HEK293 (cell line): ENCODE results near the gene ABHD8.
A peak's percentile ranks its signal among the peaks of the same experiment; 100 is the strongest.

ENCODE experiments used
- AEBP2 ChIP-seq: fragments of 450-650 bp; formaldehyde crosslinking; IDR thresholded peaks from 2 replicates; pipeline ENCODE4 v1.5.1; 2016; ENCODE audit warnings: missing biosample characterization, missing genetic modification characterization, borderline replicate concordance
- FEZF1 ChIP-seq: fragments of 450-650 bp; formaldehyde crosslinking; IDR thresholded peaks from 2 replicates; pipeline ENCODE4 v1.5.1; 2016; ENCODE audit warnings: missing biosample characterization, missing genetic modification characterization
- GFI1B ChIP-seq: fragments of 450-650 bp; formaldehyde crosslinking; IDR thresholded peaks from 2 replicates; pipeline ENCODE4 v1.5.1; 2016; ENCODE audit warnings: missing biosample characterization, missing genetic modification characterization
- GLI2 ChIP-seq: fragments of 450-650 bp; formaldehyde crosslinking; IDR thresholded peaks from 2 replicates; pipeline ENCODE4; 2017; ENCODE audit warnings: missing biosample characterization, missing genetic modification characterization, low read depth, borderline replicate concordance
- GLIS2 ChIP-seq: fragments of 450-650 bp; formaldehyde crosslinking; IDR thresholded peaks from 2 replicates; pipeline ENCODE4 v1.5.1; 2016; ENCODE audit warnings: missing biosample characterization, missing genetic modification characterization
- IKZF3 ChIP-seq: fragments of 450-650 bp; IDR thresholded peaks from 2 replicates; pipeline ENCODE4 v1.5.0; 2018; ENCODE audit warnings: missing biosample characterization, mild to moderate bottlenecking, missing genetic modification characterization, moderate library complexity
- PBX3 ChIP-seq: sonication (generic); formaldehyde crosslinking; IDR thresholded peaks from 2 replicates; pipeline ENCODE4 v1.8.1; 2022; ENCODE audit warnings: mild to moderate bottlenecking, moderate library complexity, missing genetic modification reagents
- RBAK ChIP-seq: fragments of 450-650 bp; formaldehyde crosslinking; IDR thresholded peaks from 2 replicates; pipeline ENCODE4 v1.5.1; 2016; ENCODE audit warnings: missing biosample characterization, missing genetic modification characterization
- SALL2 ChIP-seq: fragments of 450-650 bp; formaldehyde crosslinking; IDR thresholded peaks from 2 replicates; pipeline ENCODE4 v1.5.0; 2017; ENCODE audit warnings: missing biosample characterization, mild to moderate bottlenecking, missing genetic modification characterization, borderline replicate concordance
- SP7 ChIP-seq: fragments of 450-650 bp; formaldehyde crosslinking; IDR thresholded peaks from 2 replicates; pipeline ENCODE4 v1.5.1; 2016; ENCODE audit warnings: missing biosample characterization, missing genetic modification characterization
- ZBTB48 ChIP-seq: fragments of 450-650 bp; formaldehyde crosslinking; IDR thresholded peaks from 2 replicates; pipeline ENCODE4 v1.5.1; 2016; ENCODE audit warnings: missing biosample characterization, missing genetic modification characterization
- ZEB2 ChIP-seq: fragments of 450-650 bp; formaldehyde crosslinking; IDR thresholded peaks from 2 replicates; pipeline ENCODE4 v1.5.1; 2016; ENCODE audit warnings: missing biosample characterization, missing genetic modification characterization
- ZFP69B ChIP-seq: fragments of 450-650 bp; formaldehyde crosslinking; IDR thresholded peaks from 2 replicates; pipeline ENCODE4 v1.5.1; 2016; ENCODE audit warnings: missing biosample characterization, missing genetic modification characterization
- ZNF112 ChIP-seq: fragments of 450-650 bp; formaldehyde crosslinking; IDR thresholded peaks from 2 replicates; pipeline ENCODE4 v1.5.0; 2017; ENCODE audit warnings: missing biosample characterization, missing genetic modification characterization
- ZNF155 ChIP-seq: fragments of 450-650 bp; formaldehyde crosslinking; IDR thresholded peaks from 2 replicates; pipeline ENCODE4 v1.5.1; 2016; ENCODE audit warnings: missing biosample characterization, missing genetic modification characterization
- ZNF157 ChIP-seq: fragments of 450-650 bp; formaldehyde crosslinking; IDR thresholded peaks from 2 replicates; pipeline ENCODE4 v1.5.1; 2016; ENCODE audit warnings: missing biosample characterization, missing genetic modification characterization
- ZNF223 ChIP-seq: fragments of 450-650 bp; formaldehyde crosslinking; IDR thresholded peaks from 2 replicates; pipeline ENCODE4 v1.5.1; 2016; ENCODE audit warnings: missing biosample characterization, missing genetic modification characterization
- ZNF302 ChIP-seq: fragments of 450-650 bp; formaldehyde crosslinking; IDR thresholded peaks from 2 replicates; pipeline ENCODE4 v1.5.1; 2016; ENCODE audit warnings: missing biosample characterization, missing genetic modification characterization, low read depth
- ZNF354C ChIP-seq: fragments of 450-650 bp; formaldehyde crosslinking; IDR thresholded peaks from 2 replicates; pipeline ENCODE4 v1.5.1; 2016; ENCODE audit warnings: missing biosample characterization, missing genetic modification characterization, low read depth, borderline replicate concordance
- ZNF426 ChIP-seq: fragments of 450-650 bp; formaldehyde crosslinking; IDR thresholded peaks from 2 replicates; pipeline ENCODE4 v1.5.1; 2017; ENCODE audit warnings: missing biosample characterization, missing genetic modification characterization, mild to moderate bottlenecking, inconsistent platforms, moderate library complexity
- ZNF433 ChIP-seq: fragments of 450-650 bp; formaldehyde crosslinking; IDR thresholded peaks from 2 replicates; pipeline ENCODE4 v1.5.1; 2016; ENCODE audit warnings: missing biosample characterization, missing genetic modification characterization, low read depth
- ZNF654 ChIP-seq: fragments of 450-650 bp; formaldehyde crosslinking; IDR thresholded peaks from 2 replicates; pipeline ENCODE4 v1.5.1; 2016; ENCODE audit warnings: low read depth, missing biosample characterization, missing genetic modification characterization
- ZNF791 ChIP-seq: fragments of 450-650 bp; formaldehyde crosslinking; IDR thresholded peaks from 2 replicates; pipeline ENCODE4 v1.5.1; 2016; ENCODE audit warnings: missing biosample characterization, missing genetic modification characterization
- ZNF792 ChIP-seq: fragments of 450-650 bp; formaldehyde crosslinking; IDR thresholded peaks from 2 replicates; pipeline ENCODE4 v1.5.1; 2016; ENCODE audit warnings: missing biosample characterization, missing genetic modification characterization
- ZSCAN16 ChIP-seq: fragments of 450-650 bp; formaldehyde crosslinking; IDR thresholded peaks from 2 replicates; pipeline ENCODE4 v1.5.1; 2016; ENCODE audit warnings: missing biosample characterization, missing genetic modification characterization
- ZSCAN5A ChIP-seq: fragments of 450-650 bp; formaldehyde crosslinking; IDR thresholded peaks from 2 replicates; pipeline ENCODE4 v1.5.1; 2016; ENCODE audit warnings: missing biosample characterization, missing genetic modification characterization
- TF ChIP-seq, protein P1 (sequence below): fragments of 450-650 bp; formaldehyde crosslinking; conservative IDR thresholded peaks from 2 replicates; pipeline ENCODE4 v1.5.1; 2016; ENCODE audit warnings: low read depth, missing biosample characterization, missing genetic modification characterization
- TF ChIP-seq, protein P2 (sequence below): fragments of 450-650 bp; formaldehyde crosslinking; IDR thresholded peaks from 2 replicates; pipeline ENCODE4 v1.5.1; 2016; ENCODE audit warnings: missing biosample characterization, missing genetic modification characterization
- TF ChIP-seq, protein P3 (sequence below): fragments of 450-650 bp; formaldehyde crosslinking; IDR thresholded peaks from 2 replicates; pipeline ENCODE4 v1.5.1; 2017; ENCODE audit warnings: missing biosample characterization, missing genetic modification characterization

The ABHD8 gene

GRCh38 chr19:17305517-17306284 is 2.5 kb upstream of the ABHD8 start, which contains the start of gene MRPL34 (continued):
- TF ChIP-seq FEZF1 (tag by site-specific recombination) (peak; percentile 87), ZNF157 (tag by site-specific recombination) (no peak), ZNF155 (tag by site-specific recombination) (no peak), ZBTB48 (tag by site-specific recombination) (no peak), ZSCAN16 (tag by site-specific recombination) (no peak), IKZF3 (tag by site-specific recombination) (no peak), ZNF654 (tag by site-specific recombination) (peak; percentile 37), SP7 (tag by site-specific recombination) (no peak; the same call in none of the 2 replicates), AEBP2 (tag by site-specific recombination) (no peak), RBAK (tag by site-specific recombination) (no peak), GLI2 (tag by site-specific recombination) (no peak), SALL2 (tag by site-specific recombination) (no peak), ZNF112 (tag by site-specific recombination) (no peak), ZNF433 (tag by site-specific recombination) (no peak), ZNF302 (tag by site-specific recombination) (no peak), ZFP69B (peak; percentile 99), ZSCAN5A (tag by site-specific recombination) (no peak), GLIS2 (tag by site-specific recombination) (peak; percentile 9), ZNF354C (tag by site-specific recombination) (no peak), GFI1B (tag by site-specific recombination) (no peak), ZNF426 (no peak), ZNF223 (tag by site-specific recombination) (no peak), PBX3 (0 out of 2 replicates have a peak, but pooled peaks have one; percentile 39), ZNF792 (tag by site-specific recombination) (0 out of 2 replicates have a peak, but pooled peaks have one; percentile 22), ZEB2 (tag by site-specific recombination) (peak; percentile 99), ZNF791 (tag by site-specific recombination) (no peak)
- TF ChIP-seq, protein P1, sequence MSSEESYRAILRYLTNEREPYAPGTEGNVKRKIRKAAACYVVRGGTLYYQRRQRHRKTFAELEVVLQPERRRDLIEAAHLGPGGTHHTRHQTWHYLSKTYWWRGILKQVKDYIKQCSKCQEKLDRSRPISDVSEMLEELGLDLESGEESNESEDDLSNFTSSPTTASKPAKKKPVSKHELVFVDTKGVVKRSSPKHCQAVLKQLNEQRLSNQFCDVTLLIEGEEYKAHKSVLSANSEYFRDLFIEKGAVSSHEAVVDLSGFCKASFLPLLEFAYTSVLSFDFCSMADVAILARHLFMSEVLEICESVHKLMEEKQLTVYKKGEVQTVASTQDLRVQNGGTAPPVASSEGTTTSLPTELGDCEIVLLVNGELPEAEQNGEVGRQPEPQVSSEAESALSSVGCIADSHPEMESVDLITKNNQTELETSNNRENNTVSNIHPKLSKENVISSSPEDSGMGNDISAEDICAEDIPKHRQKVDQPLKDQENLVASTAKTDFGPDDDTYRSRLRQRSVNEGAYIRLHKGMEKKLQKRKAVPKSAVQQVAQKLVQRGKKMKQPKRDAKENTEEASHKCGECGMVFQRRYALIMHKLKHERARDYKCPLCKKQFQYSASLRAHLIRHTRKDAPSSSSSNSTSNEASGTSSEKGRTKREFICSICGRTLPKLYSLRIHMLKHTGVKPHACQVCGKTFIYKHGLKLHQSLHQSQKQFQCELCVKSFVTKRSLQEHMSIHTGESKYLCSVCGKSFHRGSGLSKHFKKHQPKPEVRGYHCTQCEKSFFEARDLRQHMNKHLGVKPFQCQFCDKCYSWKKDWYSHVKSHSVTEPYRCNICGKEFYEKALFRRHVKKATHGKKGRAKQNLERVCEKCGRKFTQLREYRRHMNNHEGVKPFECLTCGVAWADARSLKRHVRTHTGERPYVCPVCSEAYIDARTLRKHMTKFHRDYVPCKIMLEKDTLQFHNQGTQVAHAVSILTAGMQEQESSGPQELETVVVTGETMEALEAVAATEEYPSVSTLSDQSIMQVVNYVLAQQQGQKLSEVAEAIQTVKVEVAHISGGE: peak; percentile 56
- TF ChIP-seq, protein P2, sequence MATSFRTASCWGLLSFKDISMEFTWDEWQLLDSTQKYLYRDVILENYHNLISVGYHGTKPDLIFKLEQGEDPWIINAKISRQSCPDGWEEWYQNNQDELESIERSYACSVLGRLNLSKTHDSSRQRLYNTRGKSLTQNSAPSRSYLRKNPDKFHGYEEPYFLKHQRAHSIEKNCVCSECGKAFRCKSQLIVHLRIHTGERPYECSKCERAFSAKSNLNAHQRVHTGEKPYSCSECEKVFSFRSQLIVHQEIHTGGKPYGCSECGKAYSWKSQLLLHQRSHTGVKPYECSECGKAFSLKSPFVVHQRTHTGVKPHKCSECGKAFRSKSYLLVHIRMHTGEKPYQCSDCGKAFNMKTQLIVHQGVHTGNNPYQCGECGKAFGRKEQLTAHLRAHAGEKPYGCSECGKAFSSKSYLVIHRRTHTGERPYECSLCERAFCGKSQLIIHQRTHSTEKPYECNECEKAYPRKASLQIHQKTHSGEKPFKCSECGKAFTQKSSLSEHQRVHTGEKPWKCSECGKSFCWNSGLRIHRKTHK (tag by site-specific recombination): no peak
- TF ChIP-seq, protein P3, sequence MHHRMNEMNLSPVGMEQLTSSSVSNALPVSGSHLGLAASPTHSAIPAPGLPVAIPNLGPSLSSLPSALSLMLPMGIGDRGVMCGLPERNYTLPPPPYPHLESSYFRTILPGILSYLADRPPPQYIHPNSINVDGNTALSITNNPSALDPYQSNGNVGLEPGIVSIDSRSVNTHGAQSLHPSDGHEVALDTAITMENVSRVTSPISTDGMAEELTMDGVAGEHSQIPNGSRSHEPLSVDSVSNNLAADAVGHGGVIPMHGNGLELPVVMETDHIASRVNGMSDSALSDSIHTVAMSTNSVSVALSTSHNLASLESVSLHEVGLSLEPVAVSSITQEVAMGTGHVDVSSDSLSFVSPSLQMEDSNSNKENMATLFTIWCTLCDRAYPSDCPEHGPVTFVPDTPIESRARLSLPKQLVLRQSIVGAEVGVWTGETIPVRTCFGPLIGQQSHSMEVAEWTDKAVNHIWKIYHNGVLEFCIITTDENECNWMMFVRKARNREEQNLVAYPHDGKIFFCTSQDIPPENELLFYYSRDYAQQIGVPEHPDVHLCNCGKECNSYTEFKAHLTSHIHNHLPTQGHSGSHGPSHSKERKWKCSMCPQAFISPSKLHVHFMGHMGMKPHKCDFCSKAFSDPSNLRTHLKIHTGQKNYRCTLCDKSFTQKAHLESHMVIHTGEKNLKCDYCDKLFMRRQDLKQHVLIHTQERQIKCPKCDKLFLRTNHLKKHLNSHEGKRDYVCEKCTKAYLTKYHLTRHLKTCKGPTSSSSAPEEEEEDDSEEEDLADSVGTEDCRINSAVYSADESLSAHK (tag by site-specific recombination): no peak
